Measurements from ENCODE around the gene RMDN2.

The RMDN2 gene

GRCh38 chr2:37898448-37898847 lies 26.6 kb upstream of the RMDN2 start:
- Histone ChIP-seq H3K9me3 (ENCODE audit: low read length) (no peaks in the 10 kb centered on the region), H3K4me2 (ENCODE audit: low read length) (no peak overlapping the region), H3K27ac (ENCODE audit: low read depth, low read length, poor library complexity, severe bottlenecking) (no peak overlapping the region), H2AFZ (ENCODE audit: low read length) (no peak overlapping the region), H3K79me2 (ENCODE audit: insufficient read depth, low read length) (no peaks in the 10 kb centered on the region), H3K4me1 (ENCODE audit: insufficient read depth, low read length, severe bottlenecking) (no peaks in the 10 kb centered on the region), H3K27me3 (ENCODE audit: insufficient read depth, low read length) (no peaks in the 10 kb centered on the region), H4K20me1 (ENCODE audit: insufficient read depth, low read length) (no peaks in the 10 kb centered on the region), H3K9me2 (ENCODE audit: low read depth, low read length) (no peaks in the 10 kb centered on the region), H3K9ac (ENCODE audit: low read length) (no peak overlapping the region), H3K36me3 (ENCODE audit: insufficient read depth, low read length) (no peaks in the 10 kb centered on the region), H3F3A (ENCODE audit: insufficient read depth, low read length) (no peaks in the 10 kb centered on the region), H3K4me3 (ENCODE audit: low read depth, low read length, poor library complexity, severe bottlenecking) (no peak overlapping the region)
- TF ChIP-seq, protein P1, sequence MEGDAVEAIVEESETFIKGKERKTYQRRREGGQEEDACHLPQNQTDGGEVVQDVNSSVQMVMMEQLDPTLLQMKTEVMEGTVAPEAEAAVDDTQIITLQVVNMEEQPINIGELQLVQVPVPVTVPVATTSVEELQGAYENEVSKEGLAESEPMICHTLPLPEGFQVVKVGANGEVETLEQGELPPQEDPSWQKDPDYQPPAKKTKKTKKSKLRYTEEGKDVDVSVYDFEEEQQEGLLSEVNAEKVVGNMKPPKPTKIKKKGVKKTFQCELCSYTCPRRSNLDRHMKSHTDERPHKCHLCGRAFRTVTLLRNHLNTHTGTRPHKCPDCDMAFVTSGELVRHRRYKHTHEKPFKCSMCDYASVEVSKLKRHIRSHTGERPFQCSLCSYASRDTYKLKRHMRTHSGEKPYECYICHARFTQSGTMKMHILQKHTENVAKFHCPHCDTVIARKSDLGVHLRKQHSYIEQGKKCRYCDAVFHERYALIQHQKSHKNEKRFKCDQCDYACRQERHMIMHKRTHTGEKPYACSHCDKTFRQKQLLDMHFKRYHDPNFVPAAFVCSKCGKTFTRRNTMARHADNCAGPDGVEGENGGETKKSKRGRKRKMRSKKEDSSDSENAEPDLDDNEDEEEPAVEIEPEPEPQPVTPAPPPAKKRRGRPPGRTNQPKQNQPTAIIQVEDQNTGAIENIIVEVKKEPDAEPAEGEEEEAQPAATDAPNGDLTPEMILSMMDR (IDR thresholded peaks at IDR 0.05; ENCODE audit: low read length), result no peak
- TF ChIP-seq EZH2 (IDR thresholded peaks at IDR 0.05; ENCODE audit: borderline replicate concordance, low read length), result no peak

- Histone ChIP-seq H3K9me2 (ENCODE audit: low read depth, low read length) (no peaks in the 10 kb centered on the region), H3K4me1 (ENCODE audit: insufficient read depth, low read length, severe bottlenecking) (no peaks in the 10 kb centered on the region), H3K27ac (ENCODE audit: low read depth, low read length, poor library complexity, severe bottlenecking) (no peak overlapping the region), H3K4me3 (ENCODE audit: low read depth, low read length, poor library complexity, severe bottlenecking) (no peak overlapping the region), H3K27me3 (ENCODE audit: insufficient read depth, low read length) (no peaks in the 10 kb centered on the region), H2AFZ (ENCODE audit: low read length) (no peak overlapping the region), H4K20me1 (ENCODE audit: insufficient read depth, low read length) (no peaks in the 10 kb centered on the region), H3K9me3 (ENCODE audit: low read length) (no peaks in the 10 kb centered on the region), H3K4me2 (ENCODE audit: low read length) (no peak overlapping the region), H3K79me2 (ENCODE audit: insufficient read depth, low read length) (no peaks in the 10 kb centered on the region), H3K9ac (ENCODE audit: low read length) (no peak overlapping the region), H3K36me3 (ENCODE audit: insufficient read depth, low read length) (no peaks in the 10 kb centered on the region), H3F3A (ENCODE audit: insufficient read depth, low read length) (no peaks in the 10 kb centered on the region)
- TF ChIP-seq EZH2 (IDR thresholded peaks at IDR 0.05; ENCODE audit: borderline replicate concordance, low read length), result no peak
- TF ChIP-seq, protein P1 (IDR thresholded peaks at IDR 0.05; ENCODE audit: low read length), result no peak
Observed at GRCh38 chr2:37902991-37903390, 22.1 kb upstream of the RMDN2 start.

DNA sequence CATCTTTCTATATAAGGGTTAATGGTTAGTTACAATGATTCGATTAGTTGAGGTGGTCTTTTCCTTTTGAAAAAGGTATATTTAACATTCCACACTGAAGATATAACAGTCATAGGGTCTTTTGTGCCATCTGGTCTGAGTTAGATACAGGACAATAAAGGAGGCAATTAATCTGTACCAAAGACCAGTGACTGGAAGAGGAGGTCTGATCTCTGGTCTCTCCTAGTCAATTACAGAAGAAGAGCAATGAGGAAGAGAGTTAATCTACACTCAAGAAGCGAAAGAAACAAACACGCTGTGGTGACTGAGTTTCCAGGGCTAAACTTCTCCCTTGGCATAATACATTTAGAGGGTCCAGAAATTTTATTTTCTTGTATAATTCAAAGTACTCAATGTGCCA lies 20.7 kb upstream of the RMDN2 start:
- no peaks in the 10 kb centered on the region for H3K27me3 ChIP-seq (ENCODE audit: insufficient read depth, low read length)
- H3K79me2 ChIP-seq (ENCODE audit: insufficient read depth, low read length), result no peaks in the 10 kb centered on the region

More for the DNA sequence above, 20.7 kb upstream of the RMDN2 start:
- no peaks in the 10 kb centered on the region for H3K36me3 ChIP-seq (ENCODE audit: insufficient read depth, low read length)
- H3K27ac ChIP-seq (ENCODE audit: low read depth, low read length, poor library complexity, severe bottlenecking), result no peak overlapping the region
- no peak overlapping the region for H3K9ac ChIP-seq (ENCODE audit: low read length)
- no peak for TF ChIP-seq EZH2 (IDR thresholded peaks at IDR 0.05; ENCODE audit: borderline replicate concordance, low read length)
- TF ChIP-seq, protein P1 (IDR thresholded peaks at IDR 0.05; ENCODE audit: low read length), result no peak
- no peaks in the 10 kb centered on the region for H3K9me2 ChIP-seq (ENCODE audit: low read depth, low read length)
- H3F3A ChIP-seq (ENCODE audit: insufficient read depth, low read length), result no peaks in the 10 kb centered on the region
- H4K20me1 ChIP-seq (ENCODE audit: insufficient read depth, low read length), result no peaks in the 10 kb centered on the region
- H2AFZ ChIP-seq (ENCODE audit: low read length), result no peak overlapping the region
- no peak overlapping the region for H3K4me2 ChIP-seq (ENCODE audit: low read length)
- H3K4me3 ChIP-seq (ENCODE audit: low read depth, low read length, poor library complexity, severe bottlenecking), result no peak overlapping the region
- no peaks in the 10 kb centered on the region for H3K9me3 ChIP-seq (ENCODE audit: low read length)
- no peaks in the 10 kb centered on the region for H3K4me1 ChIP-seq (ENCODE audit: insufficient read depth, low read length, severe bottlenecking)
